ENCODE results near the gene KRTAP10-11.

KRTAP10-11 gene

DNA sequence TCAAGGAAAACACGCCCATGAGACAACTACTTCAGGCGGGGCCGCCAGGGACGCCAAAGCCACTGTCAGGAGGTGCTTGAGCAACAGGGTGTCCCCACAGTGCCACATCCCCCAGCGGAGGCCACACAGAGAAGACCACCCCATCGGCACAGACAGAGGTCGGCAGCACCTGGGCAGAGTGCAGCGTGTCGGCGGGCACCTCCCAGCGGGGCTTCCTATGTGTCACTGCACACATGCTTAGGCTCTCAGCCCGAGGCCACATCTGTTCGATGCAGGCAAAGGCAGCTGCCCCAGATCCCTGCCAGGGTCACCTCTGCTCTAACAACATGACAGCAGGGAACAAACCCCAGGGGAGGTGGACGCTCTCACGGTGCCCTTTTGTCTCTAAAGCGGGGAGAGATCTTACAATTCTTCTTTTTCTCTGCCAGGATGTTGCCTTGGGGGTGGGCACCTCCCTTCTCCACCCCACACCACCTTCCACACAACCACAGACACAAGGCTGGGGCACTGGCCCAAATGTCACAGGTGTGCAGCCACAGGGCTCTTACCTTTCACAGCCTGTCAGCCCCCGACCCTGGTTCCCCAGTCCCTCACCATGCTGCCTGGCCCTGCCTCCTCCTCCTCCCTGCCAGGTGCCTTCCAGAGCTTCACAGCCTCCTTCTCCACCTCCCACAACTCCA lies 30.2 kb upstream of the KRTAP10-11 start:
- H3K9me3 ChIP-seq (ENCODE audit: insufficient read depth, low read length) = peaks cover 22% of the 10 kb centered on the region
- H3K4me3 ChIP-seq (ENCODE audit: insufficient read length, low read depth) = no peak overlapping the region
- no peaks in the 10 kb centered on the region for H3K27me3 ChIP-seq (ENCODE audit: insufficient read depth, insufficient read length)
- H3K36me3 ChIP-seq (ENCODE audit: insufficient read depth, insufficient read length, low read length) = no peaks in the 10 kb centered on the region
- peaks cover 14% of the 10 kb centered on the region for H3K4me1 ChIP-seq (ENCODE audit: insufficient read depth, insufficient read length)
- DNase-seq (ENCODE audit: low read depth, low spot score) = no peak
- H3K9ac ChIP-seq (ENCODE audit: insufficient read length, low read depth) = no peak overlapping the region
- TF ChIP-seq ZNF274 (IDR thresholded peaks at IDR 0.05; ENCODE audit: low read depth, low read length) (no peak), SUZ12 (IDR thresholded peaks at IDR 0.05; ENCODE audit: extremely low read depth, insufficient read depth, insufficient read length) (no peak)

DNA sequence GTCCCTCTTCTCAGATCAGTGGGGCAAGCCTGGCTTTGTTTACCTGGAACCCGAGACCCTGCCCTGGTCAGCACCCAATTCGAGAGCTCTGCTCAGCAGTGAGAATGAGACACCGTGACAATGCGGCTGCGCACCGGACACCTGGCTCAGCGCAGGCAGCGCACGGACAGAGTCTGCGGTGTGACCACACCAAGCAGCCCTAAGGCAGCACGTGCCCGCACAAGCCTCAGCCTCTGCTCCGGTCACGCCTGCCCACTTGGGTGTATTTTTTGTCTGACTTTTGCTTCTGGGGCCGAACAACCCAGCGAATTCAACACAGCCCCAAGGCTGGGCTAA lies 29.7 kb upstream of the KRTAP10-11 start:
- DNase-seq (ENCODE audit: low read depth, low spot score) = no peak
- no peak overlapping the region for H3K4me3 ChIP-seq (ENCODE audit: insufficient read length, low read depth)

DNA sequence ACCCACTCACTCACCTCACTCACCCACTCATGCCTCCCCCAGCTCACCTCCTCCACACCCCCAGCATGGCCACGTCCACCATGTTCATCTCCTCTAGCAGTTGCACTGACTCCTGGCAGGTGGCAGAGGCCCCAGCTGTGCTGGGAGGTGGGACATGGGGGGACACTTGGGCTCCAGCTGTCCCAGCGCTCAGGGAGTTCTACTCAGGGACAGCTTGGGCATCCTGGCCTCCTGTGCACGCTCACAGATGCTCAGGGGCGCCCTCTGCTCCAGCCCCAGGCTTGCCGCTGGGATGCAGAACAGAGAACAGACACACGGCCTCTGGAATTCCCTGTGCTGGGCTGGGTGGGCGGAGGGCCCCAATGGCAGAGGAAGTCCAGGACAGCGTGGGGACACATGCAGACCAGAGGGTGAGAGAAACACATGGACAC lies 29.1 kb upstream of the KRTAP10-11 start:
- no peak overlapping the region for H3K9ac ChIP-seq (ENCODE audit: insufficient read length, low read depth)
- no peak overlapping the region for H3K4me3 ChIP-seq (ENCODE audit: insufficient read length, low read depth)
- no peak for DNase-seq (ENCODE audit: low read depth, low spot score)
- TF ChIP-seq ZNF274 (IDR thresholded peaks at IDR 0.05; ENCODE audit: low read depth, low read length) = no peak
- no peak for TF ChIP-seq SUZ12 (IDR thresholded peaks at IDR 0.05; ENCODE audit: extremely low read depth, insufficient read depth, insufficient read length)
- no peak for TF ChIP-seq YY1 (IDR thresholded peaks at IDR 0.05; ENCODE audit: insufficient read depth, insufficient read length)
- peaks cover 26% of the 10 kb centered on the region for H3K9me3 ChIP-seq (ENCODE audit: insufficient read depth, low read length)
- H3K27me3 ChIP-seq (ENCODE audit: insufficient read depth, insufficient read length) = no peaks in the 10 kb centered on the region
- H3K36me3 ChIP-seq (ENCODE audit: insufficient read depth, insufficient read length, low read length) = no peaks in the 10 kb centered on the region
- peaks cover 11% of the 10 kb centered on the region for H3K4me1 ChIP-seq (ENCODE audit: insufficient read depth, insufficient read length)

More for the DNA sequence above, 29.7 kb upstream of the KRTAP10-11 start:
- Histone ChIP-seq H3K9ac (ENCODE audit: insufficient read length, low read depth) (no peak overlapping the region), H3K36me3 (ENCODE audit: insufficient read depth, insufficient read length, low read length) (no peaks in the 10 kb centered on the region), H3K4me1 (ENCODE audit: insufficient read depth, insufficient read length) (peaks cover 14% of the 10 kb centered on the region), H3K27me3 (ENCODE audit: insufficient read depth, insufficient read length) (no peaks in the 10 kb centered on the region), H3K9me3 (ENCODE audit: insufficient read depth, low read length) (peaks cover 21% of the 10 kb centered on the region)
- no peak for TF ChIP-seq YY1 (IDR thresholded peaks at IDR 0.05; ENCODE audit: insufficient read depth, insufficient read length)
- no peak for TF ChIP-seq SUZ12 (IDR thresholded peaks at IDR 0.05; ENCODE audit: extremely low read depth, insufficient read depth, insufficient read length)
- TF ChIP-seq ZNF274 (IDR thresholded peaks at IDR 0.05; ENCODE audit: low read depth, low read length) = no peak

DNA sequence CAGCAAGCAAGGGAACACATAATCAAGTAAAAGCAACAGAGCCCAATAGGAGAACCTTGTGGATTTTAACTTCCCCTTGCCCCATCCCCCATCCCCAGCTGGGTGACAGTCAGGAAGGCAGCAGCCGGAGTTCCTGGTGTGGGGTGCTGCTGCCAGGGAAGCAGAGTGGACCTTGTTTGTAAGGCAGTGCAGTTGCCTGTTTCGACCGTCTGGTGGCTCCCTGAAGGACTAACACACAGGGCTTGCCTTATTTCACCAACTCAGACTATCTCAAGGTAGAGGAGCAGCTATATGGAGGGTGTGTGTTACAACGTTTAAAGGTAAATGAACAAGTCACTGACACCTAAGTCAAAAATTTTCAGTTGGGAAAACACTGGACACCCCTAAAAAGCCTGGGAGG lies 27.7 kb upstream of the KRTAP10-11 start:
- DNase-seq (ENCODE audit: low read depth, low spot score) = no peak

DNA sequence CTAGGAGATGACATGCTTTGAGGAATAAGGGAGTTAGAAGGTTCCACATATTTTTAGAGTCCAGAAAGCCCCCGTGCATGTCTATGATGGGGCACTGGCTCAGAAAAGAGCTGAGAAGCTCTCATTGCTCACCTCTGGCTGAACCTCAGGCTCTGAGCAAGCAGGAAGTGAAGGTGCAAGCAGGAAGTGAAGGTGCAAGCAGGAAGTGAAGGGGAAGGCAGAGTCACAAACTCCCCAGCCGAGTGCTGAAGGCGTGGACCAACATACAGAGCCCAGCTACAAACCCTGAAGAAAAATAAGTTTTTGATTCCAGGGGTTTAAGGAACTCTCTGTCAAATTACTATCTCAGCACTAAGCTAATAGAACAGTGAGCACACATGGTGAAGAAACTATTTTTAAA lies 27.3 kb upstream of the KRTAP10-11 start:
- no peak for TF ChIP-seq YY1 (IDR thresholded peaks at IDR 0.05; ENCODE audit: insufficient read depth, insufficient read length)
- TF ChIP-seq ZNF274 (IDR thresholded peaks at IDR 0.05; ENCODE audit: low read depth, low read length) = no peak
- TF ChIP-seq SUZ12 (IDR thresholded peaks at IDR 0.05; ENCODE audit: extremely low read depth, insufficient read depth, insufficient read length) = no peak
- no peaks in the 10 kb centered on the region for H3K27me3 ChIP-seq (ENCODE audit: insufficient read depth, insufficient read length)
- no peak for DNase-seq (ENCODE audit: low read depth, low spot score)

More for the DNA sequence above, 27.7 kb upstream of the KRTAP10-11 start:
- peaks cover 11% of the 10 kb centered on the region for H3K4me1 ChIP-seq (ENCODE audit: insufficient read depth, insufficient read length)
- H3K4me3 ChIP-seq (ENCODE audit: insufficient read length, low read depth) = no peak overlapping the region
- no peaks in the 10 kb centered on the region for H3K36me3 ChIP-seq (ENCODE audit: insufficient read depth, insufficient read length, low read length)
- TF ChIP-seq ZNF274 (IDR thresholded peaks at IDR 0.05; ENCODE audit: low read depth, low read length) (no peak), YY1 (IDR thresholded peaks at IDR 0.05; ENCODE audit: insufficient read depth, insufficient read length) (no peak), SUZ12 (IDR thresholded peaks at IDR 0.05; ENCODE audit: extremely low read depth, insufficient read depth, insufficient read length) (no peak)
- H3K9me3 ChIP-seq (ENCODE audit: insufficient read depth, low read length) = peaks cover 40% of the 10 kb centered on the region
- H3K9ac ChIP-seq (ENCODE audit: insufficient read length, low read depth) = no peak overlapping the region
- H3K27me3 ChIP-seq (ENCODE audit: insufficient read depth, insufficient read length) = no peaks in the 10 kb centered on the region

DNA sequence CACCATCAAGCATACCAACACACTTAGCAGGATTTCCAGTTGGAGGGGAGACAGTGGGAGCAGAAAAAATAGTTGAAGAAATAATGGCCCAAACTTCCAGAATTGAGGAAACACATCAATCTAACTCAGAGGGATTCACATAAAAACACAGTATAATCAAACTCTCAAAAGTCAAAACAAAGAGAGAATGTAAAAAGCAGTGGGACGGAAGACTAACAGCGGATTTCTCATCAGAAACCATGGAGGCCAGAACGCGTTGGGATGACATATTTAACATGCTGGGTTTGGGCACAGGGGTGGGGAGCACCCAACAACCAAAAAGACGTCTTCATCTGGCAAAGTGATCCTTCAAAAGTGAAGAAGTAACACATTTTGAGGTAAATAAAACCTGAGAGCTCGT lies 26.3 kb upstream of the KRTAP10-11 start:
- Histone ChIP-seq H3K27me3 (ENCODE audit: insufficient read depth, insufficient read length) (no peaks in the 10 kb centered on the region), H3K4me3 (ENCODE audit: insufficient read length, low read depth) (no peak overlapping the region), H3K36me3 (ENCODE audit: insufficient read depth, insufficient read length, low read length) (no peaks in the 10 kb centered on the region), H3K9me3 (ENCODE audit: insufficient read depth, low read length) (peaks cover 54% of the 10 kb centered on the region), H3K9ac (ENCODE audit: insufficient read length, low read depth) (no peak overlapping the region), H3K4me1 (ENCODE audit: insufficient read depth, insufficient read length) (peaks cover 11% of the 10 kb centered on the region)
- no peak for DNase-seq (ENCODE audit: low read depth, low spot score)
- no peak for TF ChIP-seq ZNF274 (IDR thresholded peaks at IDR 0.05; ENCODE audit: low read depth, low read length)
- no peak for TF ChIP-seq YY1 (IDR thresholded peaks at IDR 0.05; ENCODE audit: insufficient read depth, insufficient read length)

More for the DNA sequence above, 27.3 kb upstream of the KRTAP10-11 start:
- H3K36me3 ChIP-seq (ENCODE audit: insufficient read depth, insufficient read length, low read length) = no peaks in the 10 kb centered on the region
- H3K4me1 ChIP-seq (ENCODE audit: insufficient read depth, insufficient read length) = peaks cover 11% of the 10 kb centered on the region
- H3K9ac ChIP-seq (ENCODE audit: insufficient read length, low read depth) = no peak overlapping the region
- no peak overlapping the region for H3K4me3 ChIP-seq (ENCODE audit: insufficient read length, low read depth)
- H3K9me3 ChIP-seq (ENCODE audit: insufficient read depth, low read length) = peaks cover 44% of the 10 kb centered on the region

DNA sequence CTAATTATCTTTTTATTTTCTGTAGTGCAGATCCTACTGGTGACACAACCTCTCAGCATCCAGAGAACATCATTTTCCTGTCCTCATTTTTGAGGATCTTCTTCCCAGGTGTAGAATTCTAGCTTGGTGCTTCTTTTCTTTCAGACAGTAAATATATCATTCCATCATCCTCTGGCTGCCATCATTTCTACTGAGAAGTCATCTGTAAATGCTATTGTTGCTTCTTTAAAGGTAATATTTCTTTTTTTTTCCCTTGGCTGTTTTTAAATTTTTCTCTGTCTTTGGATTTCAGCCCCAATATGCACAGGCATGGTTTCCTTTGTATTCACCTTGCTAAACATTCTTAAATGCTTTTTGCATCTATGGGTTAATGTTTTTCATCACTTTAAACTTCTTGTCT lies 22.6 kb upstream of the KRTAP10-11 start:
- no peak overlapping the region for H3K9ac ChIP-seq (ENCODE audit: insufficient read length, low read depth)
- no peak overlapping the region for H3K4me3 ChIP-seq (ENCODE audit: insufficient read length, low read depth)
- H3K36me3 ChIP-seq (ENCODE audit: insufficient read depth, insufficient read length, low read length) = no peaks in the 10 kb centered on the region
- H3K27me3 ChIP-seq (ENCODE audit: insufficient read depth, insufficient read length) = no peaks in the 10 kb centered on the region
- H3K4me1 ChIP-seq (ENCODE audit: insufficient read depth, insufficient read length) = peaks cover 7% of the 10 kb centered on the region
- H3K9me3 ChIP-seq (ENCODE audit: insufficient read depth, low read length) = peaks cover 63% of the 10 kb centered on the region
- no peak for DNase-seq (ENCODE audit: low read depth, low spot score)
- TF ChIP-seq YY1 (IDR thresholded peaks at IDR 0.05; ENCODE audit: insufficient read depth, insufficient read length) = no peak
- TF ChIP-seq SUZ12 (IDR thresholded peaks at IDR 0.05; ENCODE audit: extremely low read depth, insufficient read depth, insufficient read length) = no peak
- TF ChIP-seq ZNF274 (IDR thresholded peaks at IDR 0.05; ENCODE audit: low read depth, low read length) = no peak
